ENCODE results near the gene WBP2. TPM values are rescaled to one million over a fixed set of nuclear protein-coding genes. Genes with fewer than 3 reads are reported as not detected.

WBP2 gene
- polyA plus RNA-seq, 1 donor (not counting 4 experiments of a cell fraction or from before 2014, with no cell fraction given): 23.3 TPM

DNA sequence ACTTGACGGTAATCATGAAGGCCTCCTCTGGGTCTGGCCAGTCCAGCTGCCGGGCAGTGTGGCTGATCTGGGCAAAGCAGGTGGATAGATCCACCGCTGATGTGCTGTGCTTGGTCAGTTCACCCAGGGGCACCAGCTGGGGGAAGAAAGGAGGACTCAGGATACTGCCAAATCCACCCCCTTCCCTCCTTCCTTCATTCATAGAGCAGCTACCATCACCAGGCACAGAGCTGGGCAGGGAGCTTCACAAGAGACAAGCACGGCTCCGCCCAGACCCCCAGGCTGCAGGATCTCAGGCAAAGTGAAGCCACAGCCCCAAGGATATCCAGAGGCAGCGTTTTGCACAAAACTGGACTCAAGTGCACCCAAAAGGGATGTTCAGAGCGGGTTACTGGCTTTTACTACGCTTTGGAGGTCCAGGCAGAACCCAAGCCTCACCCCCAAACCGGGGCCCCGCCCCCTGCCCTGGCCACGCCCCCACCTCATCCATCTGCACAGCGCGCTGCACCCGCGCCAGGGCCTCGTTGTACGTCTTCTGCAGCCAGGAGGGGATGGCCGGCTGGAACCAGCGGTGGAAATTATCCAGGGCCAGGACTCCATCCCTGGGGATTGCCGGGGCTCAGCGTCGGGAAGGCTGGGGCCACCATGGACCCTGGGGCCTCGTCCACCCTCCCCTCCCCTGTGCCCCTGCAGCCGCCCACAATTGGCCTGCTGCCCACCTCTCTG is 20.0 kb downstream of the WBP2 start:
- Histone ChIP-seq H3K4me1 (ENCODE audit: control insufficient read depth, extremely low read depth, insufficient read depth, low read length) (no peaks in the 10 kb centered on the region), H3K27me3 (ENCODE audit: control insufficient read depth, extremely low read depth, insufficient read depth, low read length) (no peaks in the 10 kb centered on the region), H3K9me3 (ENCODE audit: control insufficient read depth, low read depth, low read length) (no peaks in the 10 kb centered on the region), H3K9me1 (ENCODE audit: control insufficient read depth, extremely low read depth, insufficient read depth, low read length) (no peaks in the 10 kb centered on the region), H3K36me3 (ENCODE audit: control insufficient read depth in 2 of 2, extremely low read depth in 1 of 2, insufficient read depth in 2 of 2, low read length in 2 of 2) (no peaks in the 10 kb centered on the region), H3K9ac (ENCODE audit: control insufficient read depth, extremely low read depth, insufficient read depth, low read length) (no peak overlapping the region), H3K27ac (ENCODE audit: control insufficient read depth, insufficient read depth, low read length) (no peak overlapping the region), H3K4me3 (ENCODE audit: control insufficient read depth in 2 of 3, extremely low read depth in 1 of 3, insufficient read depth in 2 of 3, low read depth in 1 of 3, low read length in 3 of 3) (no peak overlapping the region), H3K79me2 (ENCODE audit: control insufficient read depth, insufficient read depth, low read length) (no peaks in the 10 kb centered on the region), H3K4me2 (ENCODE audit: control insufficient read depth, extremely low read depth, insufficient read depth, low read depth, low read length) (no peak overlapping the region), H4K20me1 (ENCODE audit: control insufficient read depth, extremely low read depth, insufficient read depth, low read length) (no peaks in the 10 kb centered on the region), H2AFZ (ENCODE audit: control insufficient read depth, low read length) (no peak overlapping the region)
- FAIRE-seq (no peak), DNase-seq (ENCODE audit: low read depth, low spot score) (no peak)
- TF ChIP-seq EZH2 (IDR thresholded peaks at IDR 0.05; ENCODE audit: low read length) (no peak), CTCF (optimal IDR thresholded peaks at IDR 0.05 in 1 of 3, IDR thresholded peaks at IDR 0.05 in 1 of 3, conservative IDR thresholded peaks at IDR 0.05 in 1 of 3; ENCODE audit: extremely low read depth in 1 of 3, insufficient read depth in 2 of 3, low read length in 3 of 3) (no peak)
- dilution Hi-C loops (cut with MboI; ENCODE audit: extremely low pct_ligation_motif_present, low sequenced_read_pairs): no loop called here

- no peak overlapping the region for H3K27ac ChIP-seq (ENCODE audit: control insufficient read depth, insufficient read depth, low read length)
- no peak for FAIRE-seq
- no peak for DNase-seq (ENCODE audit: low read depth, low spot score)
Observed at GRCh38 chr17:75834279-75834920, 20.7 kb downstream of the WBP2 start.

More at GRCh38 chr17:75834279-75834920, 20.7 kb downstream of the WBP2 start:
- H3K4me2 ChIP-seq (ENCODE audit: control insufficient read depth, extremely low read depth, insufficient read depth, low read depth, low read length): no peak overlapping the region
- no peak overlapping the region for H3K9ac ChIP-seq (ENCODE audit: control insufficient read depth, extremely low read depth, insufficient read depth, low read length)
- no peaks in the 10 kb centered on the region for H4K20me1 ChIP-seq (ENCODE audit: control insufficient read depth, extremely low read depth, insufficient read depth, low read length)
- dilution Hi-C loops (cut with MboI; ENCODE audit: extremely low pct_ligation_motif_present, low sequenced_read_pairs): no loop called here
- H3K9me1 ChIP-seq (ENCODE audit: control insufficient read depth, extremely low read depth, insufficient read depth, low read length): no peaks in the 10 kb centered on the region
- H3K9me3 ChIP-seq (ENCODE audit: control insufficient read depth, low read depth, low read length): no peaks in the 10 kb centered on the region
- no peaks in the 10 kb centered on the region for H3K36me3 ChIP-seq (ENCODE audit: control insufficient read depth in 2 of 2, extremely low read depth in 1 of 2, insufficient read depth in 2 of 2, low read length in 2 of 2)
- H3K4me1 ChIP-seq (ENCODE audit: control insufficient read depth, extremely low read depth, insufficient read depth, low read length): no peaks in the 10 kb centered on the region
- H3K4me3 ChIP-seq (ENCODE audit: control insufficient read depth in 2 of 3, extremely low read depth in 1 of 3, insufficient read depth in 2 of 3, low read depth in 1 of 3, low read length in 3 of 3): no peak overlapping the region
- no peaks in the 10 kb centered on the region for H3K79me2 ChIP-seq (ENCODE audit: control insufficient read depth, insufficient read depth, low read length)
- no peaks in the 10 kb centered on the region for H3K27me3 ChIP-seq (ENCODE audit: control insufficient read depth, extremely low read depth, insufficient read depth, low read length)
- H2AFZ ChIP-seq (ENCODE audit: control insufficient read depth, low read length): no peak overlapping the region
- TF ChIP-seq EZH2 (IDR thresholded peaks at IDR 0.05; ENCODE audit: low read length) (no peak), CTCF (optimal IDR thresholded peaks at IDR 0.05 in 1 of 3, IDR thresholded peaks at IDR 0.05 in 1 of 3, conservative IDR thresholded peaks at IDR 0.05 in 1 of 3; ENCODE audit: extremely low read depth in 1 of 3, insufficient read depth in 2 of 3, low read length in 3 of 3) (no peak)

All from keratinocyte (primary cell).